GM23338 (cell line): ENCODE data around the gene ANAPC5. TPM values are rescaled to one million over a fixed set of nuclear protein-coding genes. Genes with fewer than 3 reads are reported as not detected.

Source experiments
- ATAC-seq: fragments of 200-7000 bp; cut with Tn5 transposase; 3 replicates; pipeline ENCODE4 v1.9.1; 2020
- DNase-seq: peaks from one replicate; pipeline ENCODE4 v3.0.0-alpha.2; 2015; ENCODE audit warnings: low spot score
- H2AFZ ChIP-seq: fragments of 200-600 bp; sonication (generic); 2 replicates; pipeline ENCODE4 v1.8.0; 2016; ENCODE audit warnings: antibody characterized with exemption, mild to moderate bottlenecking, moderate library complexity
- H3F3A ChIP-seq: fragments of 200-600 bp; sonication (generic); replicated peaks from 2 replicates; pipeline ENCODE4 v1.8.0; 2017; ENCODE audit warnings: antibody characterized with exemption, mixed run types, low read depth
- H3K27ac ChIP-seq: fragments of 200-600 bp; sonication (generic); 2 replicates; pipeline ENCODE4 v1.6.1; 2016; ENCODE audit warnings: low read depth
- H3K27me3 ChIP-seq: fragments of 200-600 bp; sonication (generic); 2 replicates; pipeline ENCODE4 v1.8.0; 2016; ENCODE audit warnings: mild to moderate bottlenecking, mixed run types, moderate library complexity; ENCODE audit not compliant: insufficient read depth
- H3K36me3 ChIP-seq: fragments of 200-600 bp; sonication (generic); 2 replicates; pipeline ENCODE4 v1.8.0; 2016; ENCODE audit warnings: mild to moderate bottlenecking; ENCODE audit not compliant: insufficient read depth
- H3K4me1 ChIP-seq: fragments of 200-600 bp; sonication (generic); 2 replicates; pipeline ENCODE4 v1.8.0; 2016; ENCODE audit warnings: mild to moderate bottlenecking, moderate library complexity; ENCODE audit not compliant: insufficient read depth
- H3K4me2 ChIP-seq: fragments of 200-600 bp; sonication (generic); 2 replicates; pipeline ENCODE4 v1.7.1; 2017; ENCODE audit warnings: mixed run types
- H3K4me3 ChIP-seq: fragments of 200-600 bp; sonication (generic); 2 replicates; pipeline ENCODE4 v1.6.1; 2016; ENCODE audit warnings: mixed run types
- H3K79me2 ChIP-seq: fragments of 200-600 bp; sonication (generic); replicated peaks from 2 replicates; pipeline ENCODE4 v1.8.0; 2017; ENCODE audit warnings: mild to moderate bottlenecking; ENCODE audit not compliant: insufficient read depth
- H3K9me2 ChIP-seq: fragments of 200-600 bp; sonication (generic); 2 replicates; pipeline ENCODE4 v1.8.0; 2017; ENCODE audit not compliant: insufficient read depth
- H4K20me1 ChIP-seq: fragments of 200-600 bp; sonication (generic); replicated peaks from 2 replicates; pipeline ENCODE4 v1.8.0; 2017; ENCODE audit warnings: mild to moderate bottlenecking; ENCODE audit not compliant: insufficient read depth
- H3K27ac Mint-ChIP-seq: 2 replicates; pipeline ENCODE4 v1.8.0; 2020; ENCODE audit warnings: inconsistent platforms, mild to moderate bottlenecking, moderate library complexity, mixed read lengths
- H3K27me3 Mint-ChIP-seq: 3 replicates; pipeline ENCODE4 v1.8.0; 2022; ENCODE audit warnings: low read depth, mild to moderate bottlenecking, moderate library complexity, mixed read lengths, inconsistent platforms; ENCODE audit not compliant: insufficient read depth, poor library complexity
- H3K36me3 Mint-ChIP-seq: 3 replicates; pipeline ENCODE4 v1.8.0; 2021; ENCODE audit warnings: low read depth, mild to moderate bottlenecking, inconsistent platforms, moderate library complexity, mixed read lengths
- H3K4me1 Mint-ChIP-seq: 3 replicates; pipeline ENCODE4 v1.8.0; 2020; ENCODE audit warnings: mild to moderate bottlenecking, inconsistent platforms, mixed read lengths
- H3K4me3 Mint-ChIP-seq: 3 replicates; pipeline ENCODE4 v1.8.0; 2021; ENCODE audit warnings: moderate library complexity, mild to moderate bottlenecking, inconsistent platforms, mixed read lengths
- H3K9me3 Mint-ChIP-seq: 3 replicates; pipeline ENCODE4 v1.8.0; 2020; ENCODE audit warnings: moderate library complexity, mild to moderate bottlenecking, inconsistent platforms, mixed read lengths
- CREB1 ChIP-seq: fragments of 250-450 bp; sonication (Bioruptor Pico); IDR thresholded peaks from 2 replicates; pipeline ENCODE4 v1.5.0; 2020; ENCODE audit warnings: low read depth, mild to moderate bottlenecking, moderate library complexity
- CTCF ChIP-seq, 2 experiments: fragments of 200-600 bp in 1 of 2; sonication (generic) in 1 of 2; conservative IDR thresholded peaks; 2 replicates each; pipeline versions ENCODE4 v1.5.1 to v1.6.1; 2016 to 2017; ENCODE audit warnings: antibody characterized with exemption in 2 of 2, low read depth in 2 of 2, mild to moderate bottlenecking in 2 of 2, moderate library complexity in 1 of 2
- EZH2 ChIP-seq: fragments of 200-600 bp; sonication (generic); IDR thresholded peaks from one replicate; pipeline ENCODE4 v1.8.0; 2017; ENCODE audit warnings: antibody characterized with exemption, mild to moderate bottlenecking, low read depth; ENCODE audit not compliant: unreplicated experiment
- EZH2phosphoT487 ChIP-seq: fragments of 200-600 bp; sonication (generic); IDR thresholded peaks from one replicate; pipeline ENCODE4 v1.8.1; 2018; ENCODE audit warnings: antibody characterized with exemption; ENCODE audit not compliant: unreplicated experiment
- JUNB ChIP-seq: IDR thresholded peaks from one replicate; pipeline ENCODE4 v1.6.1; 2016; ENCODE audit warnings: antibody characterized with exemption; ENCODE audit not compliant: unreplicated experiment
- NANOG ChIP-seq: IDR thresholded peaks from 2 replicates; pipeline ENCODE4 v1.6.1; 2016; ENCODE audit warnings: antibody characterized with exemption, borderline replicate concordance
- POLR2AphosphoS5 ChIP-seq: IDR thresholded peaks from 2 replicates; pipeline ENCODE4 v1.6.1; 2016; ENCODE audit warnings: antibody characterized with exemption, low read depth
- REST ChIP-seq: IDR thresholded peaks from one replicate; pipeline ENCODE4 v1.6.1; 2018; ENCODE audit warnings: antibody characterized with exemption; ENCODE audit not compliant: unreplicated experiment
- ZNF331 ChIP-seq: fragments of 250-450 bp; sonication (Bioruptor Pico); IDR thresholded peaks from 2 replicates; pipeline ENCODE4 v1.5.0; 2020; ENCODE audit warnings: low read depth, mild to moderate bottlenecking, moderate library complexity
- polyA plus RNA-seq: library from polyadenylated mRNA; unstranded; fragments of >200 nt; fragmentation: Nextera tagmentation; extraction: Ambion mirVana; gene quantifications from 2 replicates; pipeline ENCODE4 v1.2.1, GENCODE V29; 2016
- total RNA-seq: library from RNA; depleted of rRNA; stranded (reverse); fragments of >200 nt; shearing (Covaris generic); gene quantifications from 2 replicates; pipeline ENCODE4 v1.2.3, GENCODE V29; 2014

The ANAPC5 gene
- total and polyA plus RNA-seq, 2 experiments from 2014 or later, result 65.9 to 125 TPM

GRCh38 chr12:121277374-121277759, 74.8 kb downstream of the ANAPC5 start (continued):
- no peak for TF ChIP-seq REST
- no peak for TF ChIP-seq CREB1 (CRISPR knock-in tag)
- TF ChIP-seq CTCF (conservative IDR thresholded peaks at IDR 0.05; ENCODE audit: low read depth in 2 of 2), result no peak
- TF ChIP-seq EZH2, result no peak

- Histone ChIP-seq H4K20me1 (peaks cover 6% of the 10 kb centered on the region), H3K4me2 (no peak overlapping the region), H3K27ac (no peak overlapping the region), H3F3A (no peaks in the 10 kb centered on the region), H3K4me3 (no peak overlapping the region), H3K79me2 (no peaks in the 10 kb centered on the region), H3K4me1 (no peaks in the 10 kb centered on the region), H2AFZ (no peak overlapping the region), H3K27me3 (no peaks in the 10 kb centered on the region), H3K9me2 (no peaks in the 10 kb centered on the region), H3K36me3 (no peaks in the 10 kb centered on the region; the same call in 1 of the 2 replicates)
- Mint-ChIP-seq H3K27me3 (peaks cover 3% of the 10 kb centered on the region), H3K9me3 (no peaks in the 10 kb centered on the region), H3K27ac (no peak overlapping the region; the same call in 1 of the 2 replicates), H3K36me3 (peaks cover 35% of the 10 kb centered on the region), H3K4me3 (no peak overlapping the region), H3K4me1 (peaks cover 5% of the 10 kb centered on the region)
- DNase-seq, result no peak
- ATAC-seq, result no peak
- TF ChIP-seq POLR2AphosphoS5 (no peak), EZH2 (no peak), NANOG (no peak), ZNF331 (CRISPR knock-in tag) (no peak), CTCF (conservative IDR thresholded peaks at IDR 0.05; ENCODE audit: low read depth in 2 of 2) (no peak), JUNB (no peak), REST (no peak), EZH2phosphoT487 (no peak)
These were observed 78.0 kb downstream of the ANAPC5 start for GRCh38 chr12:121274036-121274763.
